Muscle layer of colon (tissue), 2 donors: ENCODE results near the gene HSDL1.

Experiments
- H3K27ac ChIP-seq: one replicate; pipeline ENCODE4 v1.7.0; 2013; ENCODE audit warnings: low read depth, mild to moderate bottlenecking, low read length, moderate library complexity
- H3K27me3 ChIP-seq, 2 donors: one replicate each; pipeline ENCODE4 v1.7.0; 2013; ENCODE audit warnings: low read length in 2 of 2, mild to moderate bottlenecking in 2 of 2; ENCODE audit not compliant: insufficient read depth in 2 of 2, control insufficient read depth in 1 of 2
- H3K36me3 ChIP-seq: one replicate; pipeline ENCODE4 v1.7.0; 2013; ENCODE audit warnings: mild to moderate bottlenecking, low read length; ENCODE audit not compliant: insufficient read depth
- H3K4me1 ChIP-seq: one replicate; pipeline ENCODE4 v1.7.0; 2013; ENCODE audit warnings: mild to moderate bottlenecking, low read length; ENCODE audit not compliant: insufficient read depth
- H3K4me3 ChIP-seq, 2 donors: one replicate each; pipeline ENCODE4 v1.7.0; 2013; ENCODE audit warnings: low read length in 2 of 2, low read depth in 1 of 2, mild to moderate bottlenecking in 1 of 2, moderate library complexity in 1 of 2
- H3K9ac ChIP-seq: one replicate; pipeline ENCODE4 v1.7.0; 2013; ENCODE audit warnings: low read length
- H3K9me3 ChIP-seq: one replicate; pipeline ENCODE4 v1.7.0; 2013; ENCODE audit warnings: mild to moderate bottlenecking, low read length
- donor health status: abdominal sarcoma.
- donor health status: Adenocarcinoma of cecum.

The HSDL1 gene

GRCh38 chr16:84111525-84111924 is 33.5 kb downstream of the HSDL1 start:
- Histone ChIP-seq H3K9ac (no peak overlapping the region), H3K27ac (no peak overlapping the region), H3K36me3 (no peaks in the 10 kb centered on the region), H3K4me1 (peaks cover 15% of the 10 kb centered on the region), H3K9me3 (no peaks in the 10 kb centered on the region), H3K27me3 (no peaks in the 10 kb centered on the region), H3K4me3 (no peak overlapping the region)

- peaks cover 10% of the 10 kb centered on the region for H3K4me1 ChIP-seq
- H3K27me3 ChIP-seq = no peaks in the 10 kb centered on the region
- no peak overlapping the region for H3K9ac ChIP-seq
- H3K4me3 ChIP-seq = no peak overlapping the region
- H3K36me3 ChIP-seq = no peaks in the 10 kb centered on the region
- H3K27ac ChIP-seq = no peak overlapping the region
- H3K9me3 ChIP-seq = no peaks in the 10 kb centered on the region
Measured at GRCh38 chr16:84110527-84110926, 34.5 kb downstream of the HSDL1 start.

- Histone ChIP-seq H3K36me3 (no peaks in the 10 kb centered on the region), H3K4me3 (no peak overlapping the region), H3K9ac (no peak overlapping the region), H3K4me1 (peaks cover 5% of the 10 kb centered on the region), H3K27me3 (no peaks in the 10 kb centered on the region), H3K27ac (no peak overlapping the region), H3K9me3 (no peaks in the 10 kb centered on the region)
Measured at GRCh38 chr16:84109598-84110335, 35.2 kb downstream of the HSDL1 start.

DNA sequence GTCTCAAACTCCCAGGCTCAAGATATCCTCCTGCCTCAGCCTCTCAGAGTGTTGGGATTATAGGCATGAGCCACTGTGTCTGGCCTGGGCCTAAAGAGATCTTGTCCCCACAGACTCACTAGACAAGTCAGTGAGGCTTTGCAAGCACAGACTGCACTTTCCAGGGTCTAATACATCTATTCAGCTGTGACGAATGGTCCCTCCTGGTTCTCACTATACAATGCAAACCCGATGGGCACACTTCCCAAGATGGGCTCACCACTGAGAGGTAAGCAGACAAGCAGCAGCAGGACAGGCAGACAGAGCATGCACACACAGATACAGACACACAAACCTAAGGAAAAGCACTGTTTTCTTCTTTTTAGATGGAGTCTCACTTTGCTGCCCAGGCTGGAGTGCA is 37.1 kb downstream of the HSDL1 start:
- no peaks in the 10 kb centered on the region for H3K36me3 ChIP-seq
- H3K9me3 ChIP-seq = no peaks in the 10 kb centered on the region
- no peaks in the 10 kb centered on the region for H3K27me3 ChIP-seq
- no peak overlapping the region for H3K9ac ChIP-seq
- no peak overlapping the region for H3K27ac ChIP-seq
- peaks cover 9% of the 10 kb centered on the region for H3K4me1 ChIP-seq
- H3K4me3 ChIP-seq = no peak overlapping the region

- H3K4me1 ChIP-seq = peaks cover 9% of the 10 kb centered on the region
- H3K27me3 ChIP-seq = no peaks in the 10 kb centered on the region
- H3K9ac ChIP-seq = no peak overlapping the region
- no peaks in the 10 kb centered on the region for H3K36me3 ChIP-seq
- no peaks in the 10 kb centered on the region for H3K9me3 ChIP-seq
- H3K27ac ChIP-seq = no peak overlapping the region
- H3K4me3 ChIP-seq = no peak overlapping the region
Measured at GRCh38 chr16:84105948-84106740, 38.8 kb downstream of the HSDL1 start.

- Histone ChIP-seq H3K27me3 (no peaks in the 10 kb centered on the region), H3K9me3 (no peaks in the 10 kb centered on the region), H3K4me1 (peaks cover 9% of the 10 kb centered on the region), H3K9ac (no peak overlapping the region), H3K36me3 (no peaks in the 10 kb centered on the region), H3K27ac (no peak overlapping the region), H3K4me3 (no peak overlapping the region)
Measured at GRCh38 chr16:84105301-84105815, 39.6 kb downstream of the HSDL1 start.

- no peaks in the 10 kb centered on the region for H3K9me3 ChIP-seq
- H3K9ac ChIP-seq = no peak overlapping the region
- H3K27me3 ChIP-seq = no peaks in the 10 kb centered on the region
- no peak overlapping the region for H3K27ac ChIP-seq
- H3K4me1 ChIP-seq = peaks cover 4% of the 10 kb centered on the region
- H3K36me3 ChIP-seq = peaks cover 3% of the 10 kb centered on the region
- no peak overlapping the region for H3K4me3 ChIP-seq
Measured at GRCh38 chr16:84104231-84104630, 40.7 kb downstream of the HSDL1 start.

- Histone ChIP-seq H3K4me3 (no peak overlapping the region), H3K27ac (no peak overlapping the region), H3K4me1 (peaks cover 4% of the 10 kb centered on the region)
Measured at GRCh38 chr16:84103678-84104077, 41.3 kb downstream of the HSDL1 start.

DNA sequence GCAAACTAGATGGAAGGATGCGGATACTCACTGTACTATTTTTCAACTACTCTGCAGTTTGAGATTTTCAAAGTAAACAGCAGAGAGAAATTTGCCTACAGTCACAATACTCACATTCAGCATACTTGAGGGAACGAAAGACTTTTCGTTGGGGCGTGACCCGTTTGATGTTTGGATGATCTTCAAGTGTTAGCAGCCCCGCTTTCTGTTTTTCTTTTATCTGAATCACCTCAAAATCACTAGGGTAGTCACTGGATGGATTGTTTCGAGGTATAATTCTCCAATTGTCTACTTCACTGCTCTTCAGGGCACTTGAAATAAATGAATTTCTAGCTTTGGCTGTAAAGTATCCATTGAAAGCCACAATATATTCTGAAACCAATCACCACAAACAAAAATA is 46.0 kb downstream of the HSDL1 start:
- H3K36me3 ChIP-seq = peaks cover 32% of the 10 kb centered on the region
- H3K9me3 ChIP-seq = no peaks in the 10 kb centered on the region
- no peak overlapping the region for H3K27ac ChIP-seq
- peaks cover 4% of the 10 kb centered on the region for H3K4me1 ChIP-seq
- no peak overlapping the region for H3K4me3 ChIP-seq
- H3K9ac ChIP-seq = no peak overlapping the region
- no peaks in the 10 kb centered on the region for H3K27me3 ChIP-seq

More at GRCh38 chr16:84103678-84104077, 41.3 kb downstream of the HSDL1 start:
- Histone ChIP-seq H3K9me3 (no peaks in the 10 kb centered on the region), H3K27me3 (no peaks in the 10 kb centered on the region), H3K9ac (no peak overlapping the region), H3K36me3 (peaks cover 3% of the 10 kb centered on the region)

- Histone ChIP-seq H3K27ac (no peak overlapping the region), H3K4me3 (no peak overlapping the region), H3K4me1 (no peaks in the 10 kb centered on the region), H3K36me3 (peaks cover 55% of the 10 kb centered on the region), H3K9ac (no peak overlapping the region), H3K27me3 (no peaks in the 10 kb centered on the region), H3K9me3 (no peaks in the 10 kb centered on the region)
Measured at GRCh38 chr16:84096447-84097005, 48.5 kb downstream of the HSDL1 start.

GRCh38 chr16:84095466-84095865 is 49.5 kb downstream of the HSDL1 start:
- Histone ChIP-seq H3K27me3 (no peaks in the 10 kb centered on the region), H3K36me3 (peaks cover 65% of the 10 kb centered on the region), H3K27ac (no peak overlapping the region), H3K4me1 (no peaks in the 10 kb centered on the region), H3K4me3 (no peak overlapping the region), H3K9ac (no peak overlapping the region), H3K9me3 (no peaks in the 10 kb centered on the region)
